Tibial nerve (tissue), 4 donors: Measurements from ENCODE around the gene C1orf198. TPM values are rescaled to one million over a fixed set of nuclear protein-coding genes. Genes with fewer than 3 reads are reported as not detected.
A peak's percentile ranks its signal among the peaks of the same experiment; 100 is the strongest.

Experiments
- DNase-seq, 2 donors: peaks; one replicate each; pipeline ENCODE4 v3.0.0-alpha.2; 2019; ENCODE audit warnings: low spot score in 2 of 2
- H3K27ac ChIP-seq, 4 donors: fragments of 200-600 bp; sonication (generic) in 3 of 4; one replicate each; pipeline ENCODE4 v1.5.1; 2017 to 2019; ENCODE audit warnings: mild to moderate bottlenecking in 1 of 4
- H3K27me3 ChIP-seq, 2 donors: fragments of 200-600 bp; sonication (generic) in 1 of 2; one replicate each; pipeline versions ENCODE4 v1.5.1 to v1.6.0; 2017 to 2019
- H3K36me3 ChIP-seq, 3 donors: fragments of 200-600 bp; sonication (generic); one replicate each; pipeline ENCODE4 v1.5.1; 2018 to 2019
- H3K4me1 ChIP-seq, 4 donors: fragments of 200-600 bp; sonication (generic) in 3 of 4; one replicate each; pipeline ENCODE4 v1.5.1; 2017 to 2019
- H3K4me3 ChIP-seq, 4 donors: fragments of 200-600 bp; sonication (generic) in 3 of 4; one replicate each; pipeline ENCODE4 v1.5.1; 2017 to 2019; ENCODE audit warnings: mild to moderate bottlenecking in 1 of 4, moderate library complexity in 1 of 4
- H3K9me3 ChIP-seq, 4 donors: fragments of 200-600 bp; sonication (generic) in 3 of 4; one replicate each; pipeline ENCODE4 v1.5.1; 2017 to 2019
- CTCF ChIP-seq, 5 experiments: fragments of 200-600 bp in 3 of 5; fragments of 450-650 bp in 2 of 5; sonication (generic) in 3 of 5; IDR thresholded peaks; one replicate each; pipeline ENCODE4 v1.5.1; 2016 to 2019; ENCODE audit warnings: antibody characterized with exemption in 5 of 5, mild to moderate bottlenecking in 3 of 5, moderate library complexity in 2 of 5
- EP300 ChIP-seq, 2 donors: sonication (generic); formaldehyde crosslinking; IDR thresholded peaks; one replicate each; pipeline ENCODE4 v1.6.1; 2017; ENCODE audit warnings: antibody characterized with exemption in 2 of 2, mild to moderate bottlenecking in 1 of 2
- POLR2A ChIP-seq, 2 donors: fragments of 450-650 bp; IDR thresholded peaks; one replicate each; pipeline ENCODE4 v1.6.1; 2017; ENCODE audit warnings: antibody characterized with exemption in 2 of 2, mild to moderate bottlenecking in 2 of 2, moderate library complexity in 2 of 2
- WGBS, 2 donors: methylation state at CpG; one replicate each; pipeline ENCODE4 v1.1.5; 2018; 5-methylcytosine and 5-hydroxymethylcytosine counted together
- total RNA-seq, 4 donors: library from RNA; depleted of rRNA; stranded (reverse); fragments of >200 nt; gene quantifications; one replicate each; pipeline ENCODE4 v1.1.0, GENCODE V29; 2016

Gene C1orf198
- total RNA-seq, 4 donors from 2014 or later: 91.9 to 162 (median 113) TPM

- Histone ChIP-seq H3K27ac (peak overlapping the region in 3 of 4 donors; percentile 48 to 86 (median 83)), H3K4me3 (no peak overlapping the region), H3K4me1 (peaks cover 0 to 80% (median 43%) of the 10 kb centered on the region in 4 donors), H3K27me3 (no peaks in the 10 kb centered on the region), H3K36me3 (no peaks in the 10 kb centered on the region), H3K9me3 (no peaks in the 10 kb centered on the region)
- 63 to 65% methylated on average over 3 of the region's 3 CpGs for WGBS, 2 donors
- DNase-seq: no peak
- TF ChIP-seq EP300 (IDR thresholded peaks at IDR 0.05) (no peak), POLR2A (IDR thresholded peaks at IDR 0.05) (no peak), CTCF (IDR thresholded peaks at IDR 0.05) (no peak)
Observed at GRCh38 chr1:230825761-230826160, 42.6 kb downstream of the C1orf198 start.

- H3K4me3 ChIP-seq: no peak overlapping the region
Observed at GRCh38 chr1:230824919-230825721, 43.2 kb downstream of the C1orf198 start.

GRCh38 chr1:230824551-230824918 lies 43.8 kb downstream of the C1orf198 start:
- Histone ChIP-seq H3K4me3 (no peak overlapping the region), H3K9me3 (no peaks in the 10 kb centered on the region), H3K36me3 (no peaks in the 10 kb centered on the region), H3K27ac (peak overlapping the region in 3 of 4 donors; percentile 32 to 86 (median 83)), H3K4me1 (peaks cover 0 to 80% (median 43%) of the 10 kb centered on the region in 4 donors), H3K27me3 (no peaks in the 10 kb centered on the region)
- WGBS, 2 donors: 82 to 99% methylated on average over 4 of the region's 4 CpGs
- no peak for DNase-seq
- no peak for TF ChIP-seq CTCF (IDR thresholded peaks at IDR 0.05)
- TF ChIP-seq EP300 (IDR thresholded peaks at IDR 0.05): no peak
- TF ChIP-seq POLR2A (IDR thresholded peaks at IDR 0.05): no peak

More at GRCh38 chr1:230824919-230825721, 43.2 kb downstream of the C1orf198 start:
- TF ChIP-seq POLR2A (IDR thresholded peaks at IDR 0.05) (no peak), EP300 (IDR thresholded peaks at IDR 0.05) (peak in 1 of 2 donors; percentile 12)
- Histone ChIP-seq H3K36me3 (no peaks in the 10 kb centered on the region), H3K27ac (peak overlapping the region; percentile 32 to 86 (median 66)), H3K27me3 (no peaks in the 10 kb centered on the region), H3K4me1 (peaks cover 0 to 80% (median 43%) of the 10 kb centered on the region in 4 donors), H3K9me3 (no peaks in the 10 kb centered on the region)
- WGBS, 2 donors: 48 to 52% methylated on average over 11 of the region's 11 CpGs
- peak in 1 of 2 donors; percentile 5 for DNase-seq

DNA sequence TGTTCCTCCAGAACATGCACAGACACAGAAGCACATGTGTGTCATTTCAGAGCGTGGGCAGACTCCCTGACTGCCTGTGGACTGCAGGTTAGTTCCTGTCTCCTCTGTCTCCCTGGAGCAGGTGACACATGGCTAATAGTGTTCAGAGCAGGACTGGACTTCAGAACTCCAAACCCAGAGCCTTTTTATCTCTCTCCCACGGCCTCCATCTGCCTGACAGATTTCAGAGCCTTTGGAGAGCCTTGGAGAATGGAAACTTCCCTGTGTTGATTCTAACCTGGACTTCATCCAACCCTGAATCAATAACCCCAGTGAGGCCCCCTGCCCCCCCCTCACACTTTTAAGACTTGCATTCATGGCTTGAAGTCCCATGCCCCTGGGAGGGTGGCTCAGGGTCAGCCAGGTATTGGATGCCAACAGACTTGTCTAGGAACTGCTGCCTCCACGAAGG lies 44.4 kb downstream of the C1orf198 start:
- Histone ChIP-seq H3K27ac (peak overlapping the region in 3 of 4 donors; percentile 32 to 86 (median 83)), H3K4me1 (peaks cover 0 to 77% (median 41%) of the 10 kb centered on the region in 4 donors), H3K27me3 (no peaks in the 10 kb centered on the region), H3K36me3 (no peaks in the 10 kb centered on the region), H3K9me3 (no peaks in the 10 kb centered on the region), H3K4me3 (no peak overlapping the region)
- WGBS, 2 donors: 45 to 50% methylated on average over 3 of the region's 3 CpGs
- TF ChIP-seq POLR2A (IDR thresholded peaks at IDR 0.05): no peak
- TF ChIP-seq CTCF (IDR thresholded peaks at IDR 0.05): no peak
- TF ChIP-seq EP300 (IDR thresholded peaks at IDR 0.05): no peak
- DNase-seq: no peak

DNA sequence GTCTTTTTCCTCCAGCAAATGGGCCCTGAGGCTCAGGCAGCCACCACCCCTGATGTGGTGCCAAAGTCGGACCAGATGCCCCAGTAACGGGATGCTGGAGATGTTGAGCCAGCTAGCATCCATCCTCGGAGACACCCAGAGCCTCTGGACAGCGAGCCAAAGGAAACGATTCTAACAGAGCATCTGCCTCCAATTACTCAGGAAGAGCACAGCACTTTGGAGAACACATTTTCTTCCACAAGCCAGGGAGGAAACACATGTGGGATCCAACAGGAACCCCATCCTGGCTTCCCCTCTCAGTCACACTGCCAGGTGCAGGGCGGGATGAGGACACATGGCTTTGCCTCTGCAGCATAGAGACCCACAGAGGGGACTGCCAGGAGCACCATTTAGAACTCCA lies 44.9 kb downstream of the C1orf198 start:
- WGBS, 2 donors: 54 to 57% methylated on average over 6 of the region's 6 CpGs
- TF ChIP-seq EP300 (IDR thresholded peaks at IDR 0.05) (peak in 1 of 2 donors; percentile 23), CTCF (IDR thresholded peaks at IDR 0.05) (no peak), POLR2A (IDR thresholded peaks at IDR 0.05) (no peak)
- Histone ChIP-seq H3K4me3 (no peak overlapping the region), H3K4me1 (peaks cover 0 to 72% (median 38%) of the 10 kb centered on the region in 4 donors), H3K27ac (peak overlapping the region in 2 of 4 donors; percentile 83 to 86), H3K36me3 (no peaks in the 10 kb centered on the region), H3K27me3 (no peaks in the 10 kb centered on the region), H3K9me3 (no peaks in the 10 kb centered on the region)
- DNase-seq: peak in 1 of 2 donors; percentile 46
